NCI-H146 treated with DMSO at 0.1 percent for 48 hours (cell line): ENCODE data around the gene GNAQ.
"Not testable (repeated sequence)": the region's sequence is repeated elsewhere in the genome, so short reads cannot be mapped to it uniquely, and the experiment has no call there.

ENCODE experiments used
- DNase-seq: peaks from one replicate; lab custom pipeline; 2025; ENCODE audit not compliant: unreplicated experiment; lab: John Stamatoyannopoulos, UW

Gene GNAQ

DNA sequence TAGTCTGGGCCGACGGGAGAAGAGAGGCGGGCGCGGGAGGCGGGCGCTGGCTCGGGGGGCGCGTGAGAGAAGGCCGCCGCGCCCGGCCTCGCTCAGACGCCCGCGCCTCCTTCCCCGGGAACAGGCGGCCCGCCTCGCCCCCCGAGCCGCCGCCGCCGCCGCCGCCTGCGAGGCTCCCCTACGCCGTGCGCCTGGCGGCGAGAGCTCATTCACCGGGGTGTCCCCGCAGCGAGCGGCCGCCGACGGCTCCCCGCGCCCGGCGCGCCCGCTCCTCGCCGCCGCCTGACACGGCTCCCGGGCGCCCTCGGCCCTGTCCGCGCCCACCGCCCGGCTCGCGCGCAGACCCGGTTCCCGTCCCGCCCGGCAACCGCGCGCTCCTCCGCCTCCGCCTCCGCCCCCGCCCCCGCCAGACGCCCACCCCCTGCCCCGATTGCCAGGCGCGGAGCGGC lies at the start of gene GNAQ:
GNAQ (minus strand) TSS at position 368 of the 449 bp plus-strand sequence. CDS start 576 bp downstream, outside the sequence.
- no peak for DNase-seq

DNA sequence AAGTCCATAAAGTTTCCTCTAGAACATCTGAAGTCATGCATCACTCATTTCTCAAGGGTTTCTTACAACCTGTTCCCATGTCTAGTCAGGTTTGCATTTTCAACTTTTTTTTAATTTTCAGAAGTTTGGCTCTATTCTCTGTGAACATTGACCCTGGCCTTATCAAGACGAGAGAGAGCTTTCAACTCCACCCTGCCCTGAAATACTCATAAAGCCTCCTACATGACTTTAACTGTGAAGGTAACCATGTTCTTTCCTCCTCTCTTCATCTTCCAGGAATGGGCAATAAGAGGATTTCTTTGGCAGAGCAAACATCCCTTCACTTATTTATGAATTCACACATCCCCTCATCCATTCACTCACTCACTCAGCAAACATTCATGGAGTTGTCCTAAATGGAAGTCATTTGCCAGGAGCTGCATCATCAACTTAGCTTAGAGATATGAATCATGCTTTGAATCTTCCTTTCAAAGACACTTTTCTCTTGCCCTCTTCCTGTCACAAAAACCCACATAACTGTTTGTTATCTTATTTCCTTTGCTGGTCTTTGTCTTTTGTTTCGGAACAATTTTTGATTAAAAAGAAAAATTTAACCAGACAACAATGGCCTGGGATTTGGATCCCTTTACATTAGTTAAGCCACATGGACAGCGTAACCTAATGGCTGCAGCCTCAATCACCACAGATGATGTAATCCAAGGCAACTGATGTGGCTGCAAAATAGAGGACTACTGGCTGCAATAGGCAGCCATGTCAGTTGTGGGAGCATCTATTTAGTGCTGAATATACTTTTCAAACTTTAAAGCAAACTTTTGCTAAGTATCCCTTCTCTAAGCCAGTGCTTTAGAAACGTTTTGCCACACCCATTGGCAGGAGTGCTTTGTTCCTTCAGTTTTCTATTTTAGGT lies 43.0 kb upstream of the GNAQ start:
- no peak for DNase-seq

DNA sequence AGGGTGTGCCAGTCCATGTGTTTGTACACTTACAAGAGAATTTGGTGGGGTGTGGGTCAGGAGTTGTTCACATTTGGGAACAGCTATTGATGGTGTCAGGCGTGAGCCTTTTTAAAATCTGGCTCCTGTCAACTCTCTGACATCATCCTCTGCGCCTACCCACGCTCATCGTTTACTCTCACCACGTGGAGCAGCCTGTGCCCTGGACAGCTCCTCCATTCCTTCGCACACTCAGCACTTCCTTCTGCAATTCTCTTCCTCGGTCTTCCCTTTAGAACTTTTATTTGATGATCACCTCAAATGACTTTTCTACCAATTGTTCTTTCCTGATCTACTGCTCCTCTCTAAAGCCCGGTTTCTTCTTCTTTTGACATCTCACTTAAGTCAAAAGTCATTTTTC lies 42.1 kb upstream of the GNAQ start:
- DNase-seq: no peak

DNA sequence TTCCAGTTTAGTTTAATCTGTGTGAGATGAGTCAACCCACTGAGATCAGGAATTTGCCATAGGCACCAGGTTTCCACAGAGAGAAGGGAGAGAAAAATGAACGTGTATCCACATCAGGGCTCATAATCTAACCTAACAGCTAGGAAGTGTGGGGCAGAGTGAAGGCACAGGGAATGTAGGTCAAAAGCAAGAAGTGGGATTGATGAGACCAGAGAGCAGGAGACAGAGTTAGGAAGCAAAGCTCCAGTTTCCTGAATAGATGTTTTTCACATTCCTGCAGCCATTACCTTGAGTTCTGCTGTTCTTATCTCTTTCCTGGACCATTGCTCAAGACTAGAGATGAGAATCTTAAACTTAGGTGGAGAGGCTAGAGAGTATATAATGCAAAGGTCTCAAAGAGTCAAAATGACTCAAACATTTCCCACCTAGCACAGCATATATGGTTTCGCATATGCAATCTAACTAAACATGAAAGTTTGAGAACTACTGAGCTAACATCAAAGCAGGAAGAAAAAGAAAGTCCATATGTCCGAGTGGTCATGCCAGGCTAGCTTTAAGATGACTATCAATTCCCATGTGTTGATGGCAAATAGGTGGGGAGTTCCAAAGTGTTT lies 41.1 kb upstream of the GNAQ start:
- no peak for DNase-seq

DNA sequence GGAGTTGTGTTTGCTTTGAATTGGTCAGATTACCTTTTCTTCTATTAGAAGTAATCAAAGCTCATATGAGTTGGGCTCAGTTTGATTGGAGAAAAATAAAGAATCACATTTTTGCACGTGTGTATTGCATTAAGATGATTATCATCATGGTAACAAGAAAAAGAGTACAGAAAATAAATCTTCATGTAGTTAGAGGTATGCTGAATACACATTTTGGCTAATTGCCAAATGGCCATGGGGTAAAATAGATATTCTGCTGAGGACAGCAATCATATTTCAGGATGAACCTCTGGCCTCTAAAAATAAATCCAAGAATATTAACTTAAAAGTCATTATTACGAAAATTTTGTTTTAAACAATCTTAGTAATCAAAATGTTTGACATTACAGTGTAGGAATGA lies 38.9 kb upstream of the GNAQ start:
- DNase-seq: no peak

DNA sequence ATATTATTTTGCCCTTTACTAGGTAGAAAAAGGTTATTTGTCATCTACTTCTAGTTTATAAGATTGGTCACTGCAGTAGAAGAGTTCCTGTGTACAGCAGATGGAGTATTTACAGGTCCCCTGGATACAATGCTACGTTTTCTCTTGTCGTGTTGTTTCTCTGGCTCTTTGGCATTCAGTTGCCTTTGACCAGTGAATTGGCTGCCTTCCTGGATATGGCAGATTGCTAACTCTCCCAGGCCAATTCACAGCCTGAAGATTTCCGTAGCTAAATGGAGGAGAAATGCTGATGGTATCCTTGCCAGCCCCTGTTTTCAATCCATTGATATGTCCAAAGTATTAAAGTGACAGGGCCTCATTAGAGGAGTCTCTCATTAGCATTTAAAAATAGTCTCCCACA lies 32.5 kb upstream of the GNAQ start:
- DNase-seq: no peak

DNA sequence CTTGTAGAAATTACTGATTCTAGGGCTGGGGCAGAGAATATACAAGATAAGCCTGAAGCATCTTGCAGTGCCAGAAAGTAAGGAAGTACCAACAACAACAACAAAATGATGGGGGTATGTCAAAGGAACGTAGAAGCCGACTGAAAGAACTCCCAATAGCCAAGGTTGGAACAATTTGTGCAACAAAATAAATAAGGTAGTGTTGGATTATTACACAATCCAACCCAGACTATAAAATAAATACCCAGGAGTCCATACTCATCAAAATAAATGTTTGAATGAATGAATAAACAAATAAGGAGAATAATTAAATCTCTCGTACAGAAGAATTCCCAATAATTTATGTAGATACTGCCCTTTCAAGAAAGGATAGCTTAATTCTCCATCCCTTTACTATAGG lies 31.1 kb upstream of the GNAQ start:
- DNase-seq: no peak

DNA sequence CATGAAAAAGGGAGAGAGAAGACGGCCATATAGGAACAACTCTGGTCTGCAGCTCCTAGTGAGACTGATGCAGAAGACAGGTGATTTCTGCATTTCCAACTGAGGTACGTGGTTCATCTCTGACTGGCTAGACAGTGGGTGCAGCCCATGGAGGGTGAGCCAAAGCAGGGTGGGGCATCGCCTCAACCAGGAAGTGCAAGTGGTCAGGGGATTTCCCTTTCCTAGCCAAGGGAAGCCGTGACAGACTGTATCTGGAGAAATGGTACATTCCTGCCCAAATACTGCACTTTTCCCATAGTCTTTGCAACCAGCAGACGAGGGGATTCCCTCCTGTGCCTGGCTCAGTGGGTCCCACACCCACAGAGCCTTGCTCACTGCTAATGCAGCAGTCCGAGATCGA lies 22.6 kb upstream of the GNAQ start:
- DNase-seq: not testable (repeated sequence)

DNA sequence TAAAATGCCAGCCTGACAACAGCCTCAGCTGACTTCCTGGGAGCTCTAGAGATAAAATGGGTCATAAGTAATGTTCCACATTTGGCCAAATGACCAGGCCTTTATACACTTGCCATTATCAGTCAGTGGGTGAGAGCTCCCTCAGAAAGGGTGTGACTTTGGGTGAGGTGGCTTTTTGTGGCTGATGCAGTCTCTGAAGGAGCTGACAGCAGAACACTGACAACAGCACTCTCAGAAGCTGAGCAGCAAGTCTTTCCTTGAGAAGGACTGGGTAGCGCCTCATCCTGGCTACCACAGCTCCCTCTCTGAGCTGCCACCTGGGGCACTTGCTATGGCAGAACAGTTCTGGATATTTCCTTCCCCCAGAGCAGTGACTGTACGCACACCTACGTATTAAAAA lies 22.0 kb upstream of the GNAQ start:
- no peak for DNase-seq

DNA sequence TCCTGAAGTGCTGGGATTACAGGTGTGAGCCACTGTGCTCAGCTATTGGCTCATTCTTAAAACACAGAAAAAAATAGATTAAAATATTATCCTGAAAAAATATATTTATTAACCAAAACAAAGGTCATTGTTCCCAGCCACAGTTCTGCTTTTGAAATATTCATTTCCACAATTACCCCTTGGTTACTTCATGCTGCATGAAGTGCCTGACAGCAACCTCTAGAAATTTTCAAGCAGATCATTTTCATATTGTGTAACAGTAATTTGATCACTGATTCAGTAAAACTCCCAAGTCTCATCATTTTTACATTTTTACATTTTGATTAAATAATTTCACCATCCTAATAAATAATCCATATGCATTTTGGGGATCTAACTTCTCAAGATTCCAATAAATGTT lies 18.8 kb upstream of the GNAQ start:
- DNase-seq: no peak

DNA sequence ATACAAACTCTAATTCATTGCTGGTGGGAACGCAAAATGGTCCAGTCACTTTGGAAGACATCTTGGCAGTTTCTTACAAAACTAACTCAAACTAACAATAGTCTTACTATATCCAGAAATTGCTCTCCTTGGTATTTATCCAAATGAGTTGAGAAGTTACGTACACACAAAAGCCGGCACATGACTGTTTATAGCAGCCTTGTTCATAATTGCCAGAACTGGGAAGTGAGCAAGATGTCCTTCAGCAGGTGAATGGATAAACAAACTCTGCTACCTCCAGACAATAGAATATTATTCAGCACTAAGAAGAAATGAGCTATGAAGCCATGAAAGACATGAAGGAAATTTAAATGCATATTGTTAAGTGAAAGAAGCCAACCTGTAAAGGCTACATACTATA lies 17.9 kb upstream of the GNAQ start:
- DNase-seq: no peak

DNA sequence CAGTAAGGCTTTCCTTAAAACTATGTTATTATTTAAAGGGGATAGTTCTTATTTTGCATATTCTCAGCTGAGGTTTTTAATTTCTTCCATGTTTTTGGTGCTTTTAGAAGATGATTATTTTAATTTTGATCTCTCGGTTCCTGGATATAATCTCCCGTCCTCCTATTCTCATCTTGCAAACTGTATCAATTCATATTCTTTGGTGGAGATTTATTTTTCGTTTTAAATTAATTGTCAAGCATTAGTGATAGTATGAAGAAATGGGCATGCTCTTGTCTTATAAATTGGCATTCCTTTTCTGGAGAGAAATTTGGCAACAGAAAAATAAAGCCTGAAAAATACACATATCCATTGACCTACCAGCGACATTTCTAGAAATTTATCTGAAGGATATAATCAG lies 15.5 kb upstream of the GNAQ start:
- no peak for DNase-seq

DNA sequence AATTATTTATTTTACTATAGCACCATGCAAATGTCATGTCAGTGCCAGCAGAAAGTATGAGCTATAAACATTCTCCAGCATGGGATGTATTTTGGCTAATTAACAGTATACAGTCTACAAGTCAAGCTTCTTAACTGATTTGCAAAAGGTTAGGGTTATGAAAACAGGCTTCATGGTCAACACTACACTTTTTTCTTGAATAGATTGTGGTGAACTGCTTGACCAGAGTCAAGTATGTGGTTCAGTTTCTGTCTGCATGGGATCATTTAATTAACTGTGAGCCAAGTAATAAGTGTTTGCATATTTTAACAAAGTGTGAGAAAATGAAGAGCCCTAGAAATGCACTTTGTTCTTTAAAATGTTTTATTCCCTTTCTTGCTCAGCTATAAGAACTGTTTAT lies 14.5 kb upstream of the GNAQ start:
- DNase-seq: no peak

DNA sequence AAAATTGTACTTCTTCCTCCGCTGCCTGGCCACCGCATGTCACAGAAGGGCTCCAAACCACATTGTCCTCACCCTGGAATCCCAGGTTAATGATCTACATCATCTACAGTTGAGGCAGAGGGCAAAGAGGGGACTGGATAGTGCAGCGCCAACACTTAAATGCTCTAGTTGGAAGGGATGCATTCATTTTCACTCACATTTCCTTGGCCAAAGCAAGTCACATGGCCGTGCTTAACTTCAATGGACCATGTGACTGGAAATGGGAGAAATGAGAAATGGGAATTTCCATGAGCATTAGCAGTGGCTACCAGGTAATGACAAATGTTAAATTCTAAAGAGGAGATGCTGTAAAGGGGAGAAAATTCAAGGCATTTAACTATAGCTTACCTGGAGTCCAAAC lies 13.3 kb upstream of the GNAQ start:
- DNase-seq: no peak

DNA sequence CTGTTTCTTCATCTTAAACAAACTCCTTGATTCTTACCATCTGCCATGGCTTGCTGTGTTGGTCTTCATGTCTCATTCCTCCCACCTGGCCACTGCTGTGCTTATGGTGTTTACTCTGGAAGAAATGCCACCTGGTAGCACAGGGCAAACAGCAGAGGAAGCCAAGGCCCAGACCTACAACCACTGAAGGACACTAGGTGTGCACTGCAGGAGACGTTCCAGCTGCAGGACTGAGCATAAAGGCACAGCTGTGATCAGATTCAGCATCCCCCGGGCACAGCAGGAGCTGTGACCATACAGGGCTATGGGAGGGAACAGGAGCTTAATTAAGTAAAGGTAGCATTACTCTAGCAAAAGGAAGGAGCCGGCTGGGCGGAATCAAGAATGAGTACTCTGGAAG lies 12.6 kb upstream of the GNAQ start:
- peak; percentile 79 for DNase-seq

DNA sequence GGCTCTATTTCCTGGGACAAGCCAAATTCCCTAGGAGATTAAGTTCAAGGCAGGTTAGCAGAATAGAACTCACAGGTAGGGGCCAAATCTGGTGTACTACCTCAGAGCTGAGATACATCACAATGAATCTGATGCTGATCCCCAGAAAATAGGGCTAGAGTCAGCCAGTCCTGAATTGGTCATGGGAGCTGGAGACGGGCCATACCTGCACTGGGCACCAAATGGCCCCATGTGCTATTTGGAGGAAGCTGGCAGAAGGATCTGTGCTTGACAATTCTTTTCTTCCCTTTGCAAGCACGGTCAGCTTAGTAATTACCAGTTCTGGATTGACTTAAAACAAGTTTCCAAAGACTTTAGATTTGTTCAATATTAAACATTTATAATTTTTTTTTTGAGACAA lies 10.4 kb upstream of the GNAQ start:
- DNase-seq: no peak

DNA sequence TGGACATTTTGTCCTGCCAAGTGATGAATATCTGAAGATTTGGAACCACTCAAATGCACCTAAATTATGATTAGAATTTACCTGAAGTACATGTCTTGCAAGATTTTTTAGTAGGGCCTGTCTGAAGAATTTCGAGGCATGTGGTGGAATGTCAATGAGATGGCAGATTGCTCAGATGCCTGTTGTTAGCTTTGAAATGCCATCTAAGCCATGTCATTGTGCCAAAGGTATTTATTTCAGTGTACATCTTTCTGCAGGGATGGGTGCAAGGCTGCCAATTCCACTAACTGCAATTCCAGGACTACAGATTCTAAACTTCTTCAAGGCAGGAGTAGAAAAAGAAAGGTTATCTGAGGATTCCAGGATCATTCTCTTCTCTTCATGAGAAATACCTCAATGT lies 9.1 kb upstream of the GNAQ start:
- DNase-seq: no peak

DNA sequence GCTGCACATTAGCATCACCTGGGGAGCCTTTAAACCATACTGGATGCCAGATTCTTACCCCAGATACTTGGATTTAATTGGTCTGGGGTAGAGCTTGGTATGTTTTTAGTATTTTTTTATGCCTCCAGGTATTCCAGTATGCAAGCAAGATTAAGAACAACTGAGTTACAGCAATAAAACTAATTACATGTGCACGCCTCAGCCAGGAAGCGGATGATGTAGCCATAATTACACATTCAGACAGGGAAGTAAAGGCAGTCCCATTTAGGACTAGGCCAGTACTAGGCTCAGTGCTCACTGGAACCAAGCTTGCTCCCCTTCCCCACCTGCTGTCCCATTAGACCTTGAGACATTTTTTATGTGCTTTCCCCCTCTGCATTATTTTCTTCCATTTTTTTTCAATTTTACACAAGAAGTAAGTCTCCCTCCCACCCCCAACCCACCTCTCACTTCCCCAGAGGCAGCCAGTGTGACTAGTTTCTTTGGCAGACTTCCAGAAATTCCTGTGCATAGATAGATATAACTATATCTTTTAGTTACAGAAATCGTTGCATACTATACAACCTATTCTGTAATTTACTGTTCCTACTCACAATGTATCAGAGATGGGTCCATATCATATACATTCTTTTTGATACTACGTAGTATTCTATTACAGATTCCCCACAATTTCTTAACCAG lies 7.1 kb upstream of the GNAQ start:
- no peak for DNase-seq

DNA sequence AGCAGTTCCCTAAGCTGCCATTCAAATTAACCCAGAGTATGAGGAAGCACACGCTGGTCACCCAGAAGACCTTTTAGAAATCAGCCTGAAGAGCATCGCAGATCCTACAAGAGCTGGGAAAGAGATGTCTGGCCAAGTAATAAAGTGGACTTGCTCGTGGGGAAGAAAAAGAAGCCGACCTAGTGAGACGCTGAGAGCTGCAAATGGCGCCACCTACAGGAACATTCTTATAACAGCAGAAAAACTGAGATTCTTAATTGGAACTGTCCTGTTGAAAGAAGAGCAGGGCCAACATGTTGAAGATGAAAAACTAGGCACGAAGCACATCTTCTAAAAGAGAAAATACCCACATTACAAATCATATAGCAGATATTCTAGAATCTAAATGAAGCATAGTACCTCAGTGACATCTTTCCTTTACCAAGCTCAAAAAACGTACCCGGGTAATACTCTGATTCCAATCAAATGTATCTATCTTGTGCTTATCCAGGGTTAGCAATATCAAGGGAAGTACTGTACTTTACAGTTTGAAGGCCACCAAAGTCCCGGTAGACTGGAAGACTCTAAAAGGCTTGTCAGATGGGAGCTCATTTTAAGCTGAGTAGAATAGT lies 3.9 kb upstream of the GNAQ start:
- DNase-seq: peak; percentile 56

DNA sequence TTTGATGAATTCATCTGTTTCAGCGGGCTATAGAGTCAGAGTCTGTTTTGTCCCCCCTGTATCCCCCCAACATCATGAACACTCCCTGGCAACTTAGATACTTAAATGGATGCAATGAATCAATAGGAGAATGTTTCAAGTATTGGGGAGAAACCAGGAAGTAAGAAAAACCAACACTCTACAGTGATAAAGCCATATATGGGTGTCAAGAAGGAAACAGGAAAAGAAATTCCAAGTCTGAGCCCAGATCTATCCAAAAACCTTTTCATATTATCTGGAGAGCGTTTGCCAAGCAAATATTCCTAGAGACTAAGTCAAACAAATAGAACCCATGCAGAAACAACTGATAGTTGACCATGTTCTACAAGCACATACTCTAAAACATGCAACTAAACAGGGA lies 2.3 kb upstream of the GNAQ start:
- DNase-seq: no peak

DNA sequence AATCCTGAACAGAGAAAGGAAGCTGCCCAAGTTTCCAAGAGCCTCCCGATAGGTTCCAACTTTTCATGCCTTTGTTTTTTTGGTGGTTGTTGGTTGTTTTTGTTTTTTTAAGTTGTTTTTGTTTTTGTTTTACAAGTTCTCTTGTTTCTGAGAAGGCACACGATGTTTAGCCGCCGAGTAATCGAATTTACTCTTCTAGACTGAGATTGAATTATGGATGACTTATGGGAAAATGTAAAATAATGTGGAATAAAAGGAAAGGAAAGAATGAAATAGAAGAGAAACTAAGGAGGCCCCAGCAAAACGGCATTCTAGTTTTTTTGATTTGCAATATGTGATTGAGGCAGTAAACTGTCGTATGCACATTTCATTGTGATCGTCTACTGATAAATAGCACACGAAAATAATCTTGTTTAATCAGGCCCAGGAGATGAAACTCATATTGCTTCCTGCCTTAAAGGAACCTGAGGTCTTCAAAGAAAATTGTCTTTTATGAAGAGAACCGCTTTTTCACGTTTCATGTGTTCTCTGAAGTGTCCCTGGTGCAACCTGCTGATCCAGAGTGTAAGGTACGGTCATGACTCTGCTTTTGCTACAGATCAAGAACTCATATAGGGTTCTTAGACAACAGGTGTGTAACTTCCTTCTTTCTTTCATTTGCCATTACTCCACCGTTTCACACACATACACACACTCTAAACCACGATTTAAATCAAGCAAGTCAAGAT lies 1.3 kb upstream of the GNAQ start:
- no peak for DNase-seq
